ENCODE data around the gene CYTH2.

Gene CYTH2

GRCh38 chr19:48450441-48450840, 18.7 kb upstream of the CYTH2 start (continued):
- no peak for TF ChIP-seq ZNF555 (tag by site-specific recombination; conservative IDR thresholded peaks at IDR 0.05)
- TF ChIP-seq ZBTB8A (tag by site-specific recombination; IDR thresholded peaks at IDR 0.05), result no peak
- no peak for TF ChIP-seq ZNF626 (tag by site-specific recombination; IDR thresholded peaks at IDR 0.05)
- no peak for TF ChIP-seq HIC1 (tag by site-specific recombination; IDR thresholded peaks at IDR 0.05)
- no peak for TF ChIP-seq ATF2 (tag by site-specific recombination; IDR thresholded peaks at IDR 0.05; ENCODE audit: low read depth)

- TF ChIP-seq REST (tag by site-specific recombination; IDR thresholded peaks at IDR 0.05) (no peak), ZXDB (tag by site-specific recombination; IDR thresholded peaks at IDR 0.05) (no peak), ZNF133 (tag by site-specific recombination; IDR thresholded peaks at IDR 0.05) (no peak), ZNF692 (tag by site-specific recombination; IDR thresholded peaks at IDR 0.05) (no peak), GLI4 (tag by site-specific recombination; IDR thresholded peaks at IDR 0.05) (no peak), ZNF514 (tag by site-specific recombination; IDR thresholded peaks at IDR 0.05) (no peak), KLF8 (tag by site-specific recombination; IDR thresholded peaks at IDR 0.05) (no peak), ZNF76 (tag by site-specific recombination; IDR thresholded peaks at IDR 0.05; ENCODE audit: borderline replicate concordance, low read depth) (no peak), SP7 (tag by site-specific recombination; IDR thresholded peaks at IDR 0.05) (no peak), SCRT2 (tag by site-specific recombination; IDR thresholded peaks at IDR 0.05) (no peak), ZNF529 (tag by site-specific recombination; IDR thresholded peaks at IDR 0.05; ENCODE audit: insufficient replicate concordance) (no peak), ZIC2 (tag by site-specific recombination; IDR thresholded peaks at IDR 0.05) (no peak), ZBTB1 (tag by site-specific recombination; IDR thresholded peaks at IDR 0.05) (no peak), ZNF670 (tag by site-specific recombination; IDR thresholded peaks at IDR 0.05; ENCODE audit: low read depth) (no peak), RBAK (tag by site-specific recombination; IDR thresholded peaks at IDR 0.05) (no peak)
- H3K9me3 ChIP-seq (ENCODE audit: control insufficient read depth, insufficient read depth, low read depth, low read length), result no peaks in the 10 kb centered on the region
- CTCF ChIA-PET, result interaction anchor here (0.6 kb wide), 1 partner anchor 232 kb away, joined by 3 read pairs; no protein-coding TSS in a partner anchor
- H3K36me3 ChIP-seq (ENCODE audit: control insufficient read depth in 2 of 2, insufficient read depth in 1 of 2, low read length in 2 of 2), result peaks cover 66 to 88% of the 10 kb centered on the region in 2 experiments
- H3K27ac ChIP-seq (ENCODE audit: extremely low read depth, low read depth, low read length), result no peak overlapping the region
- no peak overlapping the region for H3K4me3 ChIP-seq (ENCODE audit: low read depth, low read length)
- POLR2A ChIA-PET, result interaction anchor here (0.7 to 1.3 kb wide), 5 partner anchors 12 to 88 kb away, joined by 3 to 4 read pairs (median 3); partner anchors contain the start of genes SYNGR4 and TMEM143
- no peaks in the 10 kb centered on the region; the same call in 1 of the 2 replicates for H3K4me1 ChIP-seq (ENCODE audit: control insufficient read depth, insufficient read depth, low read length)
Observed at GRCh38 chr19:48450863-48451262, 18.3 kb upstream of the CYTH2 start.

All from HEK293 (cell line).